Neutrophil (primary cell): ENCODE results near the gene HIVEP3.

Source experiments
- H3K27ac ChIP-seq: fragments of 200-600 bp; sonication (generic); 2 replicates; pipeline ENCODE4 v1.5.1; 2016; ENCODE audit warnings: mild to moderate bottlenecking, moderate library complexity
- H3K27me3 ChIP-seq: fragments of 200-600 bp; sonication (generic); 2 replicates; pipeline ENCODE4 v1.6.0; 2016; ENCODE audit warnings: mild to moderate bottlenecking
- H3K36me3 ChIP-seq: fragments of 200-600 bp; sonication (generic); 2 replicates; pipeline ENCODE4 v1.5.1; 2017
- H3K4me1 ChIP-seq, 2 experiments: fragments of 200-600 bp in 1 of 2; sonication (generic) in 1 of 2; 1 replicate in 1 of 2; 2 replicates in 1 of 2; pipeline versions ENCODE4 v1.5.1 to v1.6.1; 2013 to 2016; ENCODE audit warnings: low read depth in 1 of 2, low read length in 1 of 2, mild to moderate bottlenecking in 1 of 2, moderate library complexity in 1 of 2; ENCODE audit not compliant: control insufficient read depth in 1 of 2, insufficient read depth in 1 of 2
- H3K4me3 ChIP-seq, 2 experiments: fragments of 200-600 bp in 1 of 2; sonication (generic) in 1 of 2; 1 replicate in 1 of 2; 2 replicates in 1 of 2; pipeline ENCODE4 v1.5.1; 2013 to 2016; ENCODE audit warnings: low read depth in 1 of 2, low read length in 1 of 2, mild to moderate bottlenecking in 1 of 2, moderate library complexity in 1 of 2
- H3K9me3 ChIP-seq: fragments of 200-600 bp; sonication (generic); 2 replicates; pipeline ENCODE4 v1.5.1; 2016
- TF ChIP-seq, protein P1 (sequence below): fragments of 200-600 bp; sonication (generic); IDR thresholded peaks from 2 replicates; pipeline ENCODE4 v1.5.1; 2016; ENCODE audit warnings: antibody characterized with exemption

HIVEP3 gene

DNA sequence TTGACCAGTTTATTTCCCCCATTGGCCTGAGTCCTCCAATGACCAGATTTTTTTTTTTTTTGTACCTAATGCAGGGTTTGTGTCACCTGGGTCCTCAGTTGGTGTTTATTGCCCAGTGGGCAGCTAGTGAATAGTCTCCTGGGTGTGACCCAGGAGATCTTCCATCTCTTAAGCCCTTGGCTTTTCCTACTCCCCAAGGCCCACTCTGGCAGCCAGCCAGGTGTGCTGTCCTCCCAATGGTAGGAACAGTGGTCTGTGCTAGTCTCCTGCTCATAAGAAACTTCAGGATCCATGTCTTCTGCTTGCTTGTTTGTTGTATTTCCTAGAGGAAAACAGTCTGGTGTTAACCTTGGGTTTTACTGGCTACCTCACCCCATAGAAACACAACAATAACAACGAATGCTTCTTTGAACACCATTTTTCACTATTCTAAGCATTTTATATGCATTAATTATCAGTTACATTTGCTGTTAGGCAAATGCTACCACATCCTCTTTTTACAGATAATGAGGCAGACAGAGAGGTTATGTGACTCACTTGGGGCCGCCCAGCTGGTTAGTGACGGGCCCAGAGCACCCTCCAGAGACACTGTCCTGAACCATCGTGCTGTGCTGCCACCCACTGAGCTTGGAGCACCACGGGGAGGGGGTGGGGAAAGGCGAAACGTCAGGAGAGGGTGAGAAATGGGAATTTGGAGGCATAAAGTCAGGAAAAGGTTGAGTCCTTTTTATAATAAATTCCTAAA is 107.5 kb downstream of the HIVEP3 start:
- no peak overlapping the region for H3K27ac ChIP-seq
- TF ChIP-seq, protein P1, sequence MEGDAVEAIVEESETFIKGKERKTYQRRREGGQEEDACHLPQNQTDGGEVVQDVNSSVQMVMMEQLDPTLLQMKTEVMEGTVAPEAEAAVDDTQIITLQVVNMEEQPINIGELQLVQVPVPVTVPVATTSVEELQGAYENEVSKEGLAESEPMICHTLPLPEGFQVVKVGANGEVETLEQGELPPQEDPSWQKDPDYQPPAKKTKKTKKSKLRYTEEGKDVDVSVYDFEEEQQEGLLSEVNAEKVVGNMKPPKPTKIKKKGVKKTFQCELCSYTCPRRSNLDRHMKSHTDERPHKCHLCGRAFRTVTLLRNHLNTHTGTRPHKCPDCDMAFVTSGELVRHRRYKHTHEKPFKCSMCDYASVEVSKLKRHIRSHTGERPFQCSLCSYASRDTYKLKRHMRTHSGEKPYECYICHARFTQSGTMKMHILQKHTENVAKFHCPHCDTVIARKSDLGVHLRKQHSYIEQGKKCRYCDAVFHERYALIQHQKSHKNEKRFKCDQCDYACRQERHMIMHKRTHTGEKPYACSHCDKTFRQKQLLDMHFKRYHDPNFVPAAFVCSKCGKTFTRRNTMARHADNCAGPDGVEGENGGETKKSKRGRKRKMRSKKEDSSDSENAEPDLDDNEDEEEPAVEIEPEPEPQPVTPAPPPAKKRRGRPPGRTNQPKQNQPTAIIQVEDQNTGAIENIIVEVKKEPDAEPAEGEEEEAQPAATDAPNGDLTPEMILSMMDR: no peak
- no peaks in the 10 kb centered on the region for H3K4me1 ChIP-seq
- H3K36me3 ChIP-seq: no peaks in the 10 kb centered on the region
- H3K9me3 ChIP-seq: no peaks in the 10 kb centered on the region
- H3K27me3 ChIP-seq: no peaks in the 10 kb centered on the region
- no peak overlapping the region for H3K4me3 ChIP-seq

DNA sequence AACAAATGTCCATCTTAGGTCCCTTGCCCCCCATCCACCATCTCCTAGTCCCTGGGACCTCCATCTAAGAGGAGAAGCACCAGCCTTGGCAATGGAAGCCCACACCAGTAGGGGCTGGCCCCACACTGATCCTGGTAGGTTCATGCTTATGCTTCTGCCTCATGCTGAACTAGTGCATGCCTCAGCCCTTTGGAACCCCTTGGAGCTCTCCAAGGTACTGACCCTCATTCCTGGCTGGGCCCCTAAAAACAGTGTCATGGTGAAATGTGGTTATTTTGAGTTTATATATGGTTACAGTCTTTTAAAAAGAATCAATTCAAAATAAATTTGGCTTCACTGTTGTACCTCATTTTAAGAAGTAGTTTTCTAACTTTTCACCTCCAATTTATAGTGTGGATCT is 108.3 kb downstream of the HIVEP3 start:
- TF ChIP-seq, protein P1: no peak
- Histone ChIP-seq H3K27ac (no peak overlapping the region), H3K4me1 (no peaks in the 10 kb centered on the region)

DNA sequence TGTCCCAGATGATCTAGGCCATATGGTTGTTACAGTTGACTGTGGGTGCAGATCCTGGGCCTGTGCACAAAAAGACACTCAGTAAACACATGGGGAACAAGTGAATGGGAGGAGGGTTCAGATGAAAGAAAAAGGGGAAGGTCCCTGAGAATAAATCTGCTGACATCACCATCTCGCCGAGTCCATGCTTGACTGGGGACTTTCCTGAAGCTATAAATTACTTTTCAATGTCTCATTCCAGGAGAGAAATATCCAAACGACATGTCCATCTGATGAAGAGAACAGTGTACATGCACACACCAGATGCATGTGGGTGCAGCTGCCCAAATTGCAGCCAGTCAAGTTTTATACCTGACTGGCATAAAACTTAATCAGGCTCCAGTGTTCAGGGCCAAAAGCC is 109.0 kb downstream of the HIVEP3 start:
- no peaks in the 10 kb centered on the region for H3K4me1 ChIP-seq
- no peaks in the 10 kb centered on the region for H3K36me3 ChIP-seq
- H3K9me3 ChIP-seq: no peaks in the 10 kb centered on the region
- no peaks in the 10 kb centered on the region for H3K27me3 ChIP-seq
- TF ChIP-seq, protein P1: no peak
- no peak overlapping the region for H3K27ac ChIP-seq
- no peak overlapping the region for H3K4me3 ChIP-seq

More for the DNA sequence above, 108.3 kb downstream of the HIVEP3 start:
- H3K36me3 ChIP-seq: no peaks in the 10 kb centered on the region
- no peak overlapping the region for H3K4me3 ChIP-seq
- no peaks in the 10 kb centered on the region for H3K9me3 ChIP-seq
- no peaks in the 10 kb centered on the region for H3K27me3 ChIP-seq

GRCh38 chr1:41807390-41807789 is 111.3 kb downstream of the HIVEP3 start:
- H3K9me3 ChIP-seq: no peaks in the 10 kb centered on the region
- no peaks in the 10 kb centered on the region for H3K36me3 ChIP-seq
- no peak overlapping the region for H3K27ac ChIP-seq
- H3K4me3 ChIP-seq: no peak overlapping the region
- peaks cover 11 to 20% of the 10 kb centered on the region in 2 experiments for H3K4me1 ChIP-seq
- TF ChIP-seq, protein P1: no peak
- H3K27me3 ChIP-seq: no peaks in the 10 kb centered on the region

- Histone ChIP-seq H3K36me3 (no peaks in the 10 kb centered on the region), H3K4me3 (no peak overlapping the region), H3K4me1 (peaks cover 11 to 22% of the 10 kb centered on the region in 2 experiments), H3K9me3 (no peaks in the 10 kb centered on the region), H3K27me3 (no peaks in the 10 kb centered on the region), H3K27ac (no peak overlapping the region)
- TF ChIP-seq, protein P1: no peak
Observed at GRCh38 chr1:41806472-41807155, 112.1 kb downstream of the HIVEP3 start.
